ENCODE data around the gene KIF26B.

KIF26B gene

DNA sequence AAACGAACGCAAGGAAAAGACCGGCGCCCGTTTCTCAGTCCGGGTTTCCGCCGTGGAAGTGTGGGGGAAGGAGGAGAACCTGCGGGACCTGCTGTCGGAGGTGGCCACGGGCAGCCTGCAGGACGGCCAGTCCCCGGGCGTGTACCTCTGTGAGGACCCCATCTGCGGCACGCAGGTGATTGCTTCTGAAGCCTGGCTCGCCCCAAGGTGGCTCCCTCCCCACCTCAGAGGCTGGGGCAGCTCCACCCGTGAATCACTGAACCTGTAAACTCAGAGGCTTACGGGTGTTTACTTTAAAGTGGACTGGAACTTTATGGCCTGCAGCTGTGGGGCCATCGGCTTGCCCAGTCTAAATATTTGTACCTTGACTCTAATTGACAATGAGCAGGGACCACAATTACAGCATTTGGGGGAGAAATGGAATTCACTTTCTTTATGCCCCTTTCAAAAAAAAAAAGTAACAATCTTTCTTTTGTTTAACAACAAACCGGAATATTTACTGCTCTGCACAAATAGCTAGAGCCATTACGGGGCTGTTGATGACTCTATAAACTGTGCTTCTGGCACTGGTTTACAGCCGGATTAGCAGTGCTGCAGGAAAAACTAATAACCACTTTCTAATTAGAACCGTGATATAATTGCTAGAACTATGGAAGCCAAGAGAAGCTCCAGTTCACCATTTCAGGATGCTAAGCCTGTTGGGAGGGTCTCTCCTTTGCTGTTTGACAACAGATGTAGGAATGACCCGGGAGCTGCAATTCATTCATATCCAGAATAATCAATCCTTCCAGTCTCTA is 454.8 kb downstream of the KIF26B start:
- DNase-seq = no peak

DNA sequence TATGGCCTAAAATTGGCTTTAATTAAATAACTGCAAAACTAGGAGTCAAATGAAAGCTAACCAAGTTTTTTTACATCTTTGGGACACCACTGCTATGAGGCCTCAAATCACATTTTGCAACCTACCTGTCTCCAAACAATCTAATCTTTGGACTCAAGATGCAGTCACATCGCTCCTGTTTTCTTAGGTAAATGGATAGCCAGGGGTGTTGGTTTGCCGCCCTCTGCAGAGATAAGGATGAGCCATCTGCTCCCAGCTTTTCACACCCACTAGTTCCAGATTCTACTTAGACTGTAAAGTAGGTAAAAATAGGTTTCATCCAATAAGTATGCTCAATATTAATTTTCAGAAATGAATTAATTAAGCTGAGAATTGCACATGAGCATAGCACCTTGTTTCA is 456.5 kb downstream of the KIF26B start:
- no peak for DNase-seq

DNA sequence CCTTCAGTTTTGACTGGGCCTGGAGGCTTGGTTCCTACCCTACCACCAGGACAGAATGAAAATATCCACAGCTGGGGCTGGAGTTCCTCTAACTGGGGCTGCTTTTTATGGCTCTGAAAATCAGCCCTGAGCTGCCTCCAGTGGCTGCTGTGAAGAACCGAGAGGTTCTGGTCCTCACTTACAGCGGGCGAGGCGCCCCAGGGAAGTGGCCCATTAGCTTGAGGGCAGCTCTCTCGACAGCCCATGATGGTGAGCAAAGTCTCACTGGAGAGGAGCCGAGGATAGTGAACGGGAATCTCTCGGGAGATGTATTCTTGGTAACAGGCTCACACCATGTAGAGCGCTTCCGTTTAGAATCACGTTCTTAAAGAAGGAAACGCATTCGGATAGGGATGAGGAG is 459.7 kb downstream of the KIF26B start:
- no peak for DNase-seq

GRCh38 chr1:245615001-245615400 is 460.2 kb downstream of the KIF26B start:
- DNase-seq = no peak

DNA sequence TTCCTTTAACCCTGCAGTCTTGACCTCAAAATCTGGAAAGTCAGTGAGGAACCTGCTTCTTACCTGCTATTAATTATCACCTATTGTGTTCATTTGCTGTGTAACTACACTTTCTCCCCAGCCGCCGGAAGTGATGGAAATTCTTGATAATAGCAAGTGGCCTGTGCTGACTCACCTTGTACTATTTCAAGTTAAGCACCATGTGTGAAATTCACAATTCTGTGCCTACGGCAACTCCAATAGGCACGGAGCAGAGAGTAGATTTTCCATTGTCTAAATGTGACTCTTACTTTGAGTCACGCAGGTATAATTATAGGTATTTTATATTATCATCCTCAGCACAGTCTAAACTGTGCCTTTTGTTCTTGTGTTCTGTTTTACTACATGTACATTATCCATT is 466.8 kb downstream of the KIF26B start:
- DNase-seq = no peak

GRCh38 chr1:245622332-245623014 is 467.7 kb downstream of the KIF26B start:
- DNase-seq = no peak

DNA sequence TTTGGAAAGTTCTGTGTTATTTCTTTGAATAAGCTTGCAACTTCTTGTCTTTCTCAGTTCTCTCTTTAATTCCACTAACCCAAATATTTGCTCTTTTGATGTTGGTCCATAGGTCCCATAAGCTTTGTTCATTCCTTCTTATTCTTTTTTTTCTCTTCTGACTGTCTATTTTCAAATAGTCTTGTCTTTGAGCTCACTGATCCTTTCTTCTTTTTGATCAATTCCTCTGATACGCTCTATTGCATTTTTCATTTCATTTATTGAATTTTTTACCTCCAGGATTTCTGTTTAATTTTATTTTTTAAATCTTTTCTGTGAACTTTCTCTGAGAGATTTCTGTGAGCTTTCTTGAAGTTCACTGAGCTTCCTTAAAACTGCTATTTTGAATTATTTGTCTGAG is 486.6 kb downstream of the KIF26B start:
- DNase-seq = no peak

DNA sequence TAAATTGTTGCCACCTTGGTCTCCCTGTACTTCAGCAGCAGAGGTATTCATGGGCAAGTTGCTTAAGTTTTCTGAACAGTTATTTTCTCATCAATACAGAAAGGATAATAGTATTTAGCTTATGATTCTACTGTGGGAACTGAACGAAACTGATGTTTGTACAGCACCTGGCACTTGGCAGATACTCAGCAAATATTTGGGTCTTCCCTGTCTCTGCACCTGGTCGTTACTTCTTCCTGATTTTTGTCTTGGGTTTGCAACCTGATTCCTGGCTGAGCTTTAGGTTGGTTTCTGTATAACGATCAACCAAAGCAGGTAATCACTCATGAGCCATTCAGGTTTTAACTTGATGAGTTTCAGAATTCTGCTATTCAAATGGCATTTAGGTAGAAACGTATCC is 490.6 kb downstream of the KIF26B start:
- DNase-seq = no peak

GRCh38 chr1:245645894-245646293 is 491.1 kb downstream of the KIF26B start:
- no peak for DNase-seq

DNA sequence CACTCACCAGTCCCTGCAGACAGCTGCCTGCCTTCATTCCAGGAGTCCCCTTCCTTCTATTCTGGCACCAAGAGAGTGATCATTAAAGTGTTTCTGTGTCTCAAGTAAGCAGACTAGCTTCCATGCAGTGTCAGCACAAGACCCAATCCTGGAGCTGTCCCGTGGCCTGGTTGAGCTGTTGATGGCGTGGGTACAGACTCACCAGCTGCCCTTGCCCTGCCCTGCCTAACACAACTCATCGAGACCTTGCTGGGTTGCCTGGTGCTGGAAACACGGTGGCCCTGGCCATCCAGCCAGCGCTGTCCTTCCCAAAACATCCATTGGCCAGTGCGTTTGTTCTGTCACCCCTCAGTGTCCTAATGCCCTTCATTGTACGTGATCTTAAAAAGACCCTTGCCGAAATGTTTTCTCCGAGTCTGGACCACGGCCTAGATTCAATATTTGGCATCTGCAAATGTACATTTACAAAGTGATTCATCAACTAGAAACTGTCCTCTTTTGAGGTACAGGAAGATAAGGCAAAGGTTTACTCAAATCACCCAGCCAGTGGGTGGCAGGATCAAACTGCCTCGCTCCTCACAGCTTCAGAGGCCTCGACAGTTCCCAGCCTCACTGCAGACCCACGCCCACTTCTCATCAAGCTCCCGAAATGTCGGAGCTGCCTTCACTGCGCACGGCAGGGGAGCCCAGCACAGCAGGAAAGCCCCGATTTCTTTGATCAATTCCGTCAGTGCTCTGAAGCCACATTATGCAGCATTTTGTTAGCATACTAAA is 494.2 kb downstream of the KIF26B start:
- DNase-seq = no peak

- no peak for DNase-seq
Measured at GRCh38 chr1:245649666-245650065, 494.9 kb downstream of the KIF26B start.

DNA sequence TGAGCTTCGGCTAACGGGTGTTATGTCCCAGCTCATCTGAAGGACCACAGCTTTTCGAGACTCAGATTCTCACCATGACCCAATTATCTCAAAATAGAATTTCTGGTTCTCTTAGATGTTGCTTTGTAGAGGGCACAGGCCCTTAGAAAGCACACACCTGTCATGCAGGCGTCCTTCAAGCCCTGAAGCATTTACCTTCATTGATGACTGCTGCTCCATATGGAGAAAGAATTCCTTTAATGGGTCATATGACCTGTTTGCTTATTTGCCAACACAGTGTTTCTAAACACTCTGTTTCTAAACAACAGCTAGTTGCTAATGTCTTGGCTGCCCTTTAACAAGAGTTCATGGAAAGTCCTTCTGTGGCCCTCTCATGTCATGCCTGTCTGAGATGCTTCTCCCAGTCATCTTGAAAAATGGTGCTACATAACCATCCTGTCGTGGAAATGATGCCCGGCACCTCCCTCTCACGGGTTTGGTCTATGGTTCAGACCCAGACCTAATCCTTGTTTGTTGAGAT is 495.7 kb downstream of the KIF26B start:
- DNase-seq = no peak

- DNase-seq = no peak
Measured at GRCh38 chr1:245651093-245651492, 496.3 kb downstream of the KIF26B start.

DNA sequence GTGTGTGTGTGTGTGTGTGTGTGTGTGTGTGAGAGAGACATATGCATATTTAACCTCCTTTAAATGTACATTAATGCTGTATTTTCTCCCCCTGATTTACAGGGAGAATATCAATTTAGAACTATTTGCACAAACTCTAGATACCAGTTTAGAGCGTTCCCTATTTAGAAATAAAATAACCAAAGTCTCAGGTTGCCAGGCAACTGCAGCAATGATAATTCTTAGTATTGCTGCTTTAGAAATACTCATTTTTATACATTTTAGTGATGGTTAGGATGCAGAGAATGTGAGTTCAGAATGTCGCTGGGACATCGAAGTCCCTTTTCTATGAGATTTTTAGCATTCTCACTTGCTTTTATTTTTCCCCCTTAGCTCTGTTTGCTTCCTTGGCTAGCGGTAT is 497.3 kb downstream of the KIF26B start:
- DNase-seq = no peak

DNA sequence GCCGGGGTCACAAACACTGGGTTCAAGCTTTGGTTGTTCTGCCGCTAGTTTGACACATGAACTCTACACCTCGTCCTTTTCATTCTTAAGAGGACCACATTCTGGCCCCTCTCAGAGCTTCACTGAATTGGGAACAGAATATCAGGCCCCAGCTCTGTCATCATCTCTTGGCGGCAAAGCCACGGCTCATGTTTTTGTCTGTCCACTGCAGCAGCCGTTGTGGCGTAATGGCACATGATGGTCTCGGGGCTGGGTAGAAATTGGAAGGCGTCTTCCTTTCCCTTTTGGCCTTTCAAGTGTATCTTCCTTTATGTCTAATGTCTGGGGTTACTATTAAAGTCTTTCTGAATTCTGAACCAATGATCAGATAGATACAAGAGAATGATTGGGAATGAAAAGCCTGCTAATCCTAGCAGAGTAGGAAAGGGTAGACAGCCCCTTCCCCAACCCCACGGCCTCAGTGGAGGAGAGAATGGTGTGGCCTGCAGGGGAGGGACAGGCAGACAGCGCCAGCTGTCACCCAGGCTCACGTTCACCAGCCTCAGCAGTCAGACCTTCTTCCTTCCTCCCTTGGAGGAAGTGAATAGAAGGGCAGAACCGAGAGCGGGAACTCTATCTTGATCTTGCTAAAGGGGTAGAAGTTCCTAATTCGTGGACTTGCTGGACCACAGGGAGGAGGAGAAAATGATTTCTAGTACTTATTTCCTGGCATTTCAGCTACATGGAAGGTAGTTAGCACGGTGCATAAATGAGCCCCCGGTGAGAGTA is 498.1 kb downstream of the KIF26B start:
- DNase-seq = no peak

DNA sequence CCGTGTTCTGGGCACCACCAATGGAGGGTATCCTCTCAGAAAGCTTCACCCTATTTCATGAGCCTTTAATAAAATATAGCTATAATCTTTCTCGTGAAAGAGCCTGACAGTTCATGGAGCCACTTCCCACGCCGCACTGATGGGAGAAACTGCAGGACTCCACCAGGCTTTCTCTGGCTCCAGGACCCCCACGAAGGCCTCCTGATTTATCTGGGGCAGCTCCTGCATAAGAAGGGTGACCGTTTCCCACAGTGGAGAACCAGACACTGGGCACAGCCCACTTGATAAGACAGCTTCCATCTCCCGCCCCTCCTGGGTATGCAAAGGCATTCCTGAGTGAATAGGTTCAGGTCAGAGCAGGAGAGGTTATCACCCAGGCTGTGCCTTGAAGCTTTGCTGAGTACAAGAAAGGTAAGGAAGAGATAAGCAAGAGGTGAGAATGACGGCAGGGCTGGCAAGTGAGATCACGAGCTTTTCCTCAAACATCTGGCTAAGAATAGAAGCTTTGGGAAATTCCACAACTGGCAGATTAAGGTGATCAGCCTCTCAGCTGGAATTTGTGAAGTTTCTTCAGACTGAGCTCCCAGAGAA is 499.8 kb downstream of the KIF26B start:
- DNase-seq = no peak

DNA sequence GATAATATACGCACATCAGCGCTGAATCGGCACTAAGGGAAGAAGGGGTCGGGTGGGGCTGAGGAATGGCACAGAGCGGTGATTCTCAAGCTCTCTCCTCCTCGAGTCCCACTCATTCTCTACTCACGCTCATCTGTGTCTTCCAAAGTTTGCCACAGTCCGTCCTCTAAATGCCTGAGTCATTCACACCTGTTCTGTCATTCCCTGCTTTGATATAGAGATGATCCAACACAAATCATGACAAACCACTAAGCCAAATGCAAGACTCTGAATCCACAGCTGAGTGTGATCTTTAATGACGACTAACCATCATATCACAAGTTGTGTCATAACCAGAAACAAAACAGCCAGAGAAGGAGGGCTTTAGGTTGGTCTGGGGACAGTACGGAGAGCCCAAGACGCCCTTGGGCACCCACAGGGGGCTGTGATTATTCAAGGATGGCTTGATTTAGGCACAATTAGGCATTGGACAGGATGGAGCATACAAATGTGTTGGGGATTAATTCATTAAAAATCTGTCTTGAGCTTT is 501.5 kb downstream of the KIF26B start:
- no peak for DNase-seq

GRCh38 chr1:245657371-245657770 is 502.6 kb downstream of the KIF26B start:
- DNase-seq = no peak

DNA sequence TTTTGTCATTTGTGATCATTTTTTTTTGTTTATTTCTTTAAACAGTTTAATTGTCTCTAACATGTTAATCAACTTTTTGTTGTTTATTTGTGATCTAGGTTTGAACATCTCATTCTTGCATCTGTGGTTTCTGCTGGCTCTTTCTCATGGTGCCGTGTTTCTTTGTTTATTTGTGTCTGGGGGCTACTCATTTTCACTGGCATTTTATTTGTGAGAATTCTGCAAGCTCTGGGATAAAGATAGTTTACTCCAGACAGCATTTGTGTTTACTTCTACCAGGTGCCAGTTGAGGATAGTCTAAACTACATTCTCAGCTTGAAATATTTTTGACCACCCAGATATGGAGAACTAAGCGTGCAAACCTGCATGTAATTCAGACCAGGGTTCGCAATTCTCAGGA is 508.6 kb downstream of the KIF26B start:
- no peak for DNase-seq

DNA sequence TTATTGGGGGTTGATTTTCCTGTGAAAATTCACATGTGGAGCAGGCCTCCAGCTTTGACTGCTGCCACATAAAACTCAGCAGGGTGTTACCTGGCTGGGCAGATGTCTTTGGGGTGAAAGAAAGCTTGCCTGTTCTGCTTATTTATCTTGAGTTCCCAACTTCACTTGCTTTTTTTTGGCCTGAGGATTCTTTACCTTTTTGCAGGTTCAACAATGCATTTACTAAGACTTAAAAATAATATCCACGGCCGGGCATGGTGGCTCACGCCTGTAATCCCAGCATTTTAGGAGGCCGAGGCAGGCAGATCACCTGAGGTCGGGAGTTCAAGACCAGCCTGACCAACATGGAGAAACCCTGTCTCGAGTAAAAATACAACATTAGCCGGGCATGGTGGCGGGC is 509.1 kb downstream of the KIF26B start:
- no peak for DNase-seq

DNA sequence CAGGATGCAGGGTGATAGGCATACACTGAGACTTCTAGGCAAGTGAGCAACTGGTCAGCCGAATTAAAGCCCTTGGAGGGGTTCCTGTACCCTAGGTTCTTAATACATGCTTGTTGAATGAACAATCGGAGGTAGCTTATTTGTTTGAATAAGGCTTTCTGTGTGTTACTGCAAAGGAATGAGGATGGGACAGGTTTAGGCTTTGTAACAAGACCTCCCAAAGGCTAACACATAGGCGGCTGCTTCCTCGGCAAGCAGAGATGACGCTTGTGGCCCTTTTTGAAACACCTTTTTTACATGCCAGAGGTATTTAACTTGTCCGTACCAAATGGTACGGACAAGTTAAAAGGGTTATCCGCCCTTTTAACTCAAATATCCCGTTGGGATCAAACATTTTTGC is 511.6 kb downstream of the KIF26B start:
- DNase-seq = no peak

DNA sequence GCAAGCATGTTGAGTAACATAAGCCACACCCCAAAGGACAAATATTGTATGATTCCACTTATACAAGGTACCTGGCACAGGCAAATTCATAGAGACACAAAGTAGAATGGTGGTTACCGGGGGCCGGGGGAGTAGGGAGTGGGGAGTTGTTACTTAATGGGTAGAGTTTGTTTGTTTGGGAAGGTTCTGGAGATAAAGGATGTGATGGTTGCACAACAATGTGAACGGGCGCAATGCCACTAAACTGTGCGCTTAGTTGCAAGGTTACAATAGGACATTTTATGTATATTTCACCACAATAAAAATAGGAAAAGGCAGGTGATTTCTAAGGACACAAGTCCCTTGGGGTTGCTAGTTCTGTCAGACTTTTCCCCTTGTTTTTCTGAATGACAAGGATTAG is 516.6 kb downstream of the KIF26B start:
- no peak for DNase-seq
